ENCODE data around the gene TNS2.

Gene TNS2

DNA sequence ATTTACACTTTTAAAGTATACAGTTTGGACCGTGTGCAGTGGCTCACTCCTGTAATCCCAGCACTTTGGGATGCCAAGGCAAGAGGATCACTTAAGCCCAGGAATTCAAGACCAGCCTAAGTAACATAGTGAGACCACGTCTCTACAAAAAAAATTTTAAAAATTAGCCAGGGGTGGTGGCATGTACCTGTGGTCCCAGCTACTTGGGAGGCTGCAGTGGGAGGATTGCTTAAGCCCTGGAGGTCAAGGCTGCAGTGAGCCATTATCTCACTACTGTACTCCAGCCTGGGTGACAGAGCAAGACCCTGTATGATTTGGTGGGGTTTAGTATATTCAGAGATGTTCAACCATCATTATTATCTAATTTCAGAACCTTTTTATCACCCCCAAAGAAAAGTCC, 38.9 kb upstream of the TNS2 start:
- TF ChIP-seq FOXM1 (IDR thresholded peaks at IDR 0.05; ENCODE audit: borderline replicate concordance, low read depth) (no peak), ZBTB7A (IDR thresholded peaks at IDR 0.05; ENCODE audit: low read depth) (no peak), NFIC (IDR thresholded peaks at IDR 0.05) (no peak), CREB1 (IDR thresholded peaks at IDR 0.05; ENCODE audit: low read depth) (no peak), EGR1 (IDR thresholded peaks at IDR 0.05) (no peak), YY1 (IDR thresholded peaks at IDR 0.05; ENCODE audit: low read depth) (no peak), RAD21 (IDR thresholded peaks at IDR 0.05; ENCODE audit: low read depth) (no peak), TAF1 (IDR thresholded peaks at IDR 0.05; ENCODE audit: low read depth) (no peak), TEAD4 (IDR thresholded peaks at IDR 0.05) (no peak), CEBPB (IDR thresholded peaks at IDR 0.05) (no peak)
- TF ChIP-seq, protein P1, sequence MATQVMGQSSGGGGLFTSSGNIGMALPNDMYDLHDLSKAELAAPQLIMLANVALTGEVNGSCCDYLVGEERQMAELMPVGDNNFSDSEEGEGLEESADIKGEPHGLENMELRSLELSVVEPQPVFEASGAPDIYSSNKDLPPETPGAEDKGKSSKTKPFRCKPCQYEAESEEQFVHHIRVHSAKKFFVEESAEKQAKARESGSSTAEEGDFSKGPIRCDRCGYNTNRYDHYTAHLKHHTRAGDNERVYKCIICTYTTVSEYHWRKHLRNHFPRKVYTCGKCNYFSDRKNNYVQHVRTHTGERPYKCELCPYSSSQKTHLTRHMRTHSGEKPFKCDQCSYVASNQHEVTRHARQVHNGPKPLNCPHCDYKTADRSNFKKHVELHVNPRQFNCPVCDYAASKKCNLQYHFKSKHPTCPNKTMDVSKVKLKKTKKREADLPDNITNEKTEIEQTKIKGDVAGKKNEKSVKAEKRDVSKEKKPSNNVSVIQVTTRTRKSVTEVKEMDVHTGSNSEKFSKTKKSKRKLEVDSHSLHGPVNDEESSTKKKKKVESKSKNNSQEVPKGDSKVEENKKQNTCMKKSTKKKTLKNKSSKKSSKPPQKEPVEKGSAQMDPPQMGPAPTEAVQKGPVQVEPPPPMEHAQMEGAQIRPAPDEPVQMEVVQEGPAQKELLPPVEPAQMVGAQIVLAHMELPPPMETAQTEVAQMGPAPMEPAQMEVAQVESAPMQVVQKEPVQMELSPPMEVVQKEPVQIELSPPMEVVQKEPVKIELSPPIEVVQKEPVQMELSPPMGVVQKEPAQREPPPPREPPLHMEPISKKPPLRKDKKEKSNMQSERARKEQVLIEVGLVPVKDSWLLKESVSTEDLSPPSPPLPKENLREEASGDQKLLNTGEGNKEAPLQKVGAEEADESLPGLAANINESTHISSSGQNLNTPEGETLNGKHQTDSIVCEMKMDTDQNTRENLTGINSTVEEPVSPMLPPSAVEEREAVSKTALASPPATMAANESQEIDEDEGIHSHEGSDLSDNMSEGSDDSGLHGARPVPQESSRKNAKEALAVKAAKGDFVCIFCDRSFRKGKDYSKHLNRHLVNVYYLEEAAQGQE (IDR thresholded peaks at IDR 0.05; ENCODE audit: low read depth): no peak
- TF ChIP-seq, protein P2, sequence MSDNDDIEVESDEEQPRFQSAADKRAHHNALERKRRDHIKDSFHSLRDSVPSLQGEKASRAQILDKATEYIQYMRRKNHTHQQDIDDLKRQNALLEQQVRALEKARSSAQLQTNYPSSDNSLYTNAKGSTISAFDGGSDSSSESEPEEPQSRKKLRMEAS (IDR thresholded peaks at IDR 0.05): no peak

DNA sequence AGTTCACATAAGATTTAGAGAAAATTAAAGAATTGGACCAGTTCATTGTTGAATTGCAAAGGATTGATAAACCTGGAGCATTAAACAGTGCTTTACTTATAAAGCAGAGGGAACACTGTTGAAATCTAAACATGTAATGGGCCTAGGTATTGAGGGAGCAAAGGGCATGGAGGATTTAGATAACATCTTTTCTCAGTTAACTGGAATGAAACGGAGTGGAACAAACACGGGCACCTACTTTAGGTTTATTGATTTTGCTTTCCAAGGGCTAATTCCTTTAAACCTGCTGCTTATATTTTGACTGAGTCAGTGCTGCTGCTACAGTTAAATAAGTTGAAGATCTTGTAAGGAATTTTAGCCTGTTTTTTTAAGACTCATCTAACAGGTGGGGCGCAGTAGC, 38.0 kb upstream of the TNS2 start:
- TF ChIP-seq TEAD4 (IDR thresholded peaks at IDR 0.05) (no peak), TAF1 (IDR thresholded peaks at IDR 0.05; ENCODE audit: low read depth) (no peak), NFIC (IDR thresholded peaks at IDR 0.05) (no peak), YY1 (IDR thresholded peaks at IDR 0.05; ENCODE audit: low read depth) (no peak), ZBTB7A (IDR thresholded peaks at IDR 0.05; ENCODE audit: low read depth) (no peak), RAD21 (IDR thresholded peaks at IDR 0.05; ENCODE audit: low read depth) (no peak)
- TF ChIP-seq, protein P3, sequence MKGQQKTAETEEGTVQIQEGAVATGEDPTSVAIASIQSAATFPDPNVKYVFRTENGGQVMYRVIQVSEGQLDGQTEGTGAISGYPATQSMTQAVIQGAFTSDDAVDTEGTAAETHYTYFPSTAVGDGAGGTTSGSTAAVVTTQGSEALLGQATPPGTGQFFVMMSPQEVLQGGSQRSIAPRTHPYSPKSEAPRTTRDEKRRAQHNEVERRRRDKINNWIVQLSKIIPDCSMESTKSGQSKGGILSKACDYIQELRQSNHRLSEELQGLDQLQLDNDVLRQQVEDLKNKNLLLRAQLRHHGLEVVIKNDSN (IDR thresholded peaks at IDR 0.05): no peak

DNA sequence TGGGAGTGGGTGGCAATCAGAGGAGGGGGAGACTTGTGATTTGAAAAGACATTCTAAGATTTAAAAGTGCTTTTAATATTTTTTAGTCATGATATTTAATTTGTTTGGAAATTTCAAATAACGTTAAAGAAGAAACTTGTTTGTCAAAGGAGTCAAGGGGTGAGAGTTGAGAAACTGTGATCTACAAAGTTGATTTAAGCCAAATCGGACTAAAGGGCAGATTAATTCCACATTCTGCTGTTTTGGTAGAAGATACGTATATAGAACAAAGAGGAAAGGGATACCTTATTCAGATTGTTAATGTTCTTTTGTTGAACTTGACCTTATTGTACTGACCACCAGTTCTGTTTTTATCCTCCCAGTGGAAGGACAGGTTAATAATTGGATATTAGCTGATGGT, 36.9 kb upstream of the TNS2 start:
- TF ChIP-seq CREB1 (IDR thresholded peaks at IDR 0.05; ENCODE audit: low read depth) (no peak), CEBPB (IDR thresholded peaks at IDR 0.05) (no peak), TAF1 (IDR thresholded peaks at IDR 0.05; ENCODE audit: low read depth) (no peak), ZBTB7A (IDR thresholded peaks at IDR 0.05; ENCODE audit: low read depth) (no peak), TCF12 (IDR thresholded peaks at IDR 0.05; ENCODE audit: low read depth) (no peak), EP300 (IDR thresholded peaks at IDR 0.05; ENCODE audit: borderline replicate concordance) (no peak), YY1 (IDR thresholded peaks at IDR 0.05; ENCODE audit: low read depth) (no peak), TEAD4 (IDR thresholded peaks at IDR 0.05) (no peak), RAD21 (IDR thresholded peaks at IDR 0.05; ENCODE audit: low read depth) (no peak), EGR1 (IDR thresholded peaks at IDR 0.05) (no peak), FOXM1 (IDR thresholded peaks at IDR 0.05; ENCODE audit: borderline replicate concordance, low read depth) (no peak), NFIC (IDR thresholded peaks at IDR 0.05) (no peak)
- TF ChIP-seq, protein P3 (IDR thresholded peaks at IDR 0.05): no peak
- TF ChIP-seq, protein P1 (IDR thresholded peaks at IDR 0.05; ENCODE audit: low read depth): no peak

DNA sequence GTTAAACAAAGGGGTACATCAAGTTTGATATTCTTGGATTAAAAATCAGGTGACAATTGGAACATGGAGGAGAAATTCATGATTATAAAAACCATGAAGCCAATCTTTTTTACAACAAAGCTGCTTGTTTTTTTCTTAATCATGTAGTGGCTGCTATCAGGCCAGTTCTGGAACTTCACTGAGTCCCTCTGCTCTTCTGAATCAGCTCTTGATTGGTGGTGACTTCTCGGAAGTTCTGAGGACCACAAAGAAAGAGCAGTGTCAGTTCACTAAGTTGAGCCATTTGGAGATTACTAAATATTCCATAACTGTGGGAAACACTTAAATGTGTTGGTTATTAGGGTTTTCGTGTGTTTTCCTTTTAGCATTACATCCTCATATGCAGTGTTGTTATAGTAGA, 35.2 kb upstream of the TNS2 start:
- TF ChIP-seq, protein P1 (IDR thresholded peaks at IDR 0.05; ENCODE audit: low read depth): no peak
- TF ChIP-seq CREB1 (IDR thresholded peaks at IDR 0.05; ENCODE audit: low read depth) (no peak), CEBPB (IDR thresholded peaks at IDR 0.05) (no peak), ZBTB7A (IDR thresholded peaks at IDR 0.05; ENCODE audit: low read depth) (no peak), NFIC (IDR thresholded peaks at IDR 0.05) (no peak), TAF1 (IDR thresholded peaks at IDR 0.05; ENCODE audit: low read depth) (no peak), TEAD4 (IDR thresholded peaks at IDR 0.05) (no peak)

DNA sequence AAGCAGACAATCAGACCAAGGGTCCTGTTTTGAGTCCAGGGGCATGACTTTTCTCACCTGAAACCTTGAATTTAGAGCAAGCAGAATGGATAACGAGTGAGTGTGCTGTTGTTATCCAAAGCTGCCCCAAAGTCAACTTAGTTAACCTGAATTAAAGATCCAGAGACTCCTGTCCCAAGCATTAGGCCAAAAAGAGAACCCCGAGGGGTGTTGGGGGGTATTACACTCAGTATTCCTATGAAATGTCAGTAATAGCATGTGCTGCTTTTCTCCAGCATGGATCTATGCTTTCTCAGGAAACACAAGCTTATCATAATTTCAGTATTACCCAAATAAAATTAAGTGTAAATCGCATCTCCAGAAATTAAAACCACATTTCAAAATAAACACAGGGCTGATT, 24.6 kb upstream of the TNS2 start:
- TF ChIP-seq TCF12 (IDR thresholded peaks at IDR 0.05; ENCODE audit: low read depth) (no peak), EGR1 (IDR thresholded peaks at IDR 0.05) (no peak), YY1 (IDR thresholded peaks at IDR 0.05; ENCODE audit: low read depth) (no peak), CEBPB (IDR thresholded peaks at IDR 0.05) (no peak), TEAD4 (IDR thresholded peaks at IDR 0.05) (no peak), ZBTB7A (IDR thresholded peaks at IDR 0.05; ENCODE audit: low read depth) (no peak), NFIC (IDR thresholded peaks at IDR 0.05) (no peak), RAD21 (IDR thresholded peaks at IDR 0.05; ENCODE audit: low read depth) (no peak), EP300 (IDR thresholded peaks at IDR 0.05; ENCODE audit: borderline replicate concordance) (no peak), CREB1 (IDR thresholded peaks at IDR 0.05; ENCODE audit: low read depth) (no peak), TAF1 (IDR thresholded peaks at IDR 0.05; ENCODE audit: low read depth) (no peak), FOXM1 (IDR thresholded peaks at IDR 0.05; ENCODE audit: borderline replicate concordance, low read depth) (no peak)
- TF ChIP-seq, protein P1 (IDR thresholded peaks at IDR 0.05; ENCODE audit: low read depth): no peak
- TF ChIP-seq, protein P3 (IDR thresholded peaks at IDR 0.05): no peak
- TF ChIP-seq, protein P2 (IDR thresholded peaks at IDR 0.05): no peak
